ENCODE results near the gene PCBP3. TPM values are rescaled to one million over a fixed set of nuclear protein-coding genes. Genes with fewer than 3 reads are reported as not detected.
A peak's percentile ranks its signal among the peaks of the same experiment; 100 is the strongest.
"Not testable (repeated sequence)": the region's sequence is repeated elsewhere in the genome, so short reads cannot be mapped to it uniquely, and the experiment has no call there.

PCBP3 gene
- total RNA-seq, 2 experiments from 2014 or later = 12.2 to 13.2 TPM

DNA sequence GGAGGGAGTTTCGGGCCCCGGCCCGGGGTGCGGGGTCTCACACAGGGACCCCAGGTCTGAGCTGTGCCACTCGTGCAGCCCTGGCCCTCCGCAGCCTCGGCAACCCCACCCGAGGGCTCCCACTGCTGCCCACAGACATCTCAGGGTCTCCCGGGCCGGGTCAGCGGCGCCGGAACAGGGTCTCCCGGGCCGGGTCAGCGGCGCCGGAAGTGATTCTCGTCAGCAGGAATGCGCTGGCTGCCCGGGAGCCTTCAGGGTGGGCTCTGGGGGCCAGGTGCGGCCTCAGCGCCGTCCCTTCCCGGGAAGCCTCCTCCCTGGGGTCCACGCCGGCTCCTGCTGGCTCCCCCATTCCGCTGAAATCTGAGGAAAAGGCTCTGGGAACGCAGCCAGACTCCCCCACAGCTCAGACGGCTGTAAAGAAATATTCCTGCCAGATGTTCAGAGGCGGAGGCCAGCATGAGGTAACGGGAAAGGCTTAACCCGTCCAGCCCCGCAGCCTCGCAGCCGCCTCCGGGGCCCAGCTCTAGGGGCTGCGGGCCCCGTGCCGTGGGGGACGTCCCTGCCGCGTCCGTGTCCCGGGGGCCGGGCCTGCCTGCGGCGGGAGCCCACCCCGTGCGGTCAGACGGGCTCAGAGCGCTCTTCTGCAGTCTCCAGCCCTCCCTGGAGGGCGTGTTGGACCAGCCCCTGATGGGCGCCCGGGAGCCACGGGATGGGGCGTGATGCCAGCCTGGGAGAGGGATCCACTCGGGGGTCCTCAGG lies 329.4 kb downstream of the PCBP3 start:
- intact Hi-C loops (cut with DNase I, micrococcal nuclease) = loop anchor here (1.0 to 5.0 kb wide), 9 partner anchors 8 to 352 kb away; partner anchors contain the start of genes COL6A2 (in 2 of the 2), COL6A1 (in 1 of the 2), PCNT (in 1 of the 2) and YBEY (in 1 of the 2)
- peak; percentile 22 for ATAC-seq
- Mint-ChIP-seq H3K27me3 (peaks cover 18% of the 10 kb centered on the region), H3K27ac (no peak overlapping the region), H3K4me3 (peak overlapping the region; percentile 51), H3K4me1 (peaks cover 11% of the 10 kb centered on the region), H3K36me3 (ENCODE audit: low read depth) (no peaks in the 10 kb centered on the region), H3K9me3 (ENCODE audit: low read depth) (no peaks in the 10 kb centered on the region)
- peak; percentile 33 for DNase-seq
- ChIA-PET POLR2A (interaction anchor here (0.7 kb wide), 1 partner anchor 52 kb away, joined by 3 read pairs; no protein-coding TSS in a partner anchor), CTCF (interaction anchor here (0.6 to 1.2 kb wide), 4 partner anchors 9 to 499 kb away, joined by 3 to 4 read pairs (median 4); no protein-coding TSS in a partner anchor)

DNA sequence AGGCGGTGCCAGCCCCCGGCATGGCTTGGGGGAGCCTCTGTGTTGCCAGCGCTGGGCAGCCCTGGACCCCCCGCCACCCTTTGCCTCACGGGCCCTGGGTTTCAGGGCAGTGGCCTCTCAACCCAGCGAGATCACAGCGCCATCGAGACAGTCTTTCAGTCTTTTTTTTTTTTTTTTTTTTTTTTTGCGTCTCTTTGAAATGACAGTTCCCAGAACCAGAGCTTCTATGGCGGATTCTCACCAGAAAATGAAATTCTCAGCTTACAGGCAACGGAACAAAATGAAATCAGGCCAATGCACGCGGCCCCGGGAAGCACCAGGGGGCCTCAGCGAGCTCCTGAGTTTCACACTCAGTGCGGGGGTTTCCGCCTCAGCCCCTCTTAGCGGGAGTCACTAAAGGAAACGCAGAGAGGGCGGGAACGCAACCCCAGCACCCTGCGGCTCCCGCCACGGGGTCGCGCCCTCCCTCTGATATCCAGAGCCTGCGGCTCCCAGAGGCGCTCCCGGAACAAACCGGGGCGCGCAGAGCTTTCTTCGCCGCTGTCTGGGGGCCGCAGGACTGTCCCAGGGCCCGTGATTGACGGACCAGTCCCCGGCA lies 330.0 kb downstream of the PCBP3 start:
- intact Hi-C loops (cut with DNase I, micrococcal nuclease) = loop anchor here (1.0 to 5.0 kb wide), 9 partner anchors 8 to 351 kb away; partner anchors contain the start of genes COL6A2 (in 2 of the 2), COL6A1 (in 1 of the 2), PCNT (in 1 of the 2) and YBEY (in 1 of the 2)
- POLR2A ChIA-PET = interaction anchor here (0.7 kb wide), 1 partner anchor 52 kb away, joined by 3 read pairs; no protein-coding TSS in a partner anchor

DNA sequence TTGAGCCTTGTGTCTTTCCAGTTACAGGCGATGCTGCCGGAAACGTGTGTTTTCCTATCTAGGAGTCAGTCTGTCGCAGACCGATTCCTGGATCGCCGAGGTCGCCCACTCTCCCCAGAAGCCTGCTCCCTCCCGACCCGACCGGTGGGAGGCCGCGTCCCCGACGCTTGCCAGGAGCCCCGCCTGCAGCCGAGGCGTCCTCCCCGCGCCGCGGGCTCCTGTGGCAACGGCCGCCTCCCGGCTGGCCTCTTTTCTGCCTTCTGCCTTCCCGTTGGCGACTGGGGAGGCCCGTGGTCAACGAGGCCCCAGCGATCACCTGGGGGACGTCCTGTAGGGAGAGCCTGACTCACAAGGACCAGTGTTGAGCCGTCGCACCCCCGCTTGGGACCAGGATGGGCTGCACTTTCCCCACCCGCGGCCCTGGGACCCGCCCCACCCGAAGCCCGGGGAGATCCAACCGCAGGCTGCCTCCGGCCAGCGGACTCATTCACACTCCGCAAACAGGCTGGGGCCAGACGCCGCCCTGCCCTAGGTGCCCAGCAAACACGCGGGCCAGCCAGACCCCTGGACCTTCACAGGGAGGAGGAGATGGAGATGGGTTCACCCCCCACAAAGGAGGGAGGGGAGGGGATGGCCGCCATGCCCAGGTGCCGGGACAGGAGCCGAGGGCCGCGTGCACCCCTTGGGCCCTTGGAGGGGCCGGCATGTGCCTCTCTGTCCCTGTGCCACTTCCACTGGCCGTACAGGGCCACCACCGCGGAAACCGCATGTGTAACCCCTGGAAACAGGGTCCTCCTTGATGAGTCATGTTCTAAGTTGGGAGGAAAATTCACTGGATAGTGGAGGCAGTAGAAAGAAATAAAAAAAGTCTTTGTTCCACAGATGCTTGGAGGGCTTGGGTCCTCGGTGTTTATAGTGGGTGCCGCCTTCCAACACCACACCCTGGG lies 330.8 kb downstream of the PCBP3 start:
- CTCF ChIA-PET = interaction anchor here (0.6 to 1.0 kb wide), 2 partner anchors 201 kb away, joined by 3 read pairs; no protein-coding TSS in a partner anchor
- no peak overlapping the region for H3K27ac Mint-ChIP-seq
- H3K36me3 Mint-ChIP-seq (ENCODE audit: low read depth) = no peaks in the 10 kb centered on the region
- H3K9me3 Mint-ChIP-seq (ENCODE audit: low read depth) = no peaks in the 10 kb centered on the region
- peak overlapping the region; percentile 51 for H3K4me3 Mint-ChIP-seq
- peak; percentile 54 for DNase-seq
- peaks cover 18% of the 10 kb centered on the region for H3K27me3 Mint-ChIP-seq
- intact Hi-C loops (cut with DNase I, micrococcal nuclease) = loop anchor here in 1 of 2 experiments (5.0 kb wide), 2 partner anchors 123 to 168 kb away; partner anchors contain the start of gene COL6A2
- POLR2A ChIA-PET = no interaction called here
- peaks cover 16% of the 10 kb centered on the region for H3K4me1 Mint-ChIP-seq
- ATAC-seq = peak; percentile 27

More for the DNA sequence above, 330.0 kb downstream of the PCBP3 start:
- no peaks in the 10 kb centered on the region for H3K36me3 Mint-ChIP-seq (ENCODE audit: low read depth)
- H3K9me3 Mint-ChIP-seq (ENCODE audit: low read depth) = no peaks in the 10 kb centered on the region
- H3K27me3 Mint-ChIP-seq = peaks cover 18% of the 10 kb centered on the region
- DNase-seq (peak; percentile 89), ATAC-seq (peak; percentile 80)
- CTCF ChIA-PET = interaction anchor here (0.6 to 1.0 kb wide), 4 partner anchors 84 to 500 kb away, joined by 3 to 4 read pairs (median 3); no protein-coding TSS in a partner anchor
- peaks cover 15% of the 10 kb centered on the region for H3K4me1 Mint-ChIP-seq
- peak overlapping the region; percentile 60 for H3K27ac Mint-ChIP-seq
- peak overlapping the region; percentile 51 for H3K4me3 Mint-ChIP-seq

DNA sequence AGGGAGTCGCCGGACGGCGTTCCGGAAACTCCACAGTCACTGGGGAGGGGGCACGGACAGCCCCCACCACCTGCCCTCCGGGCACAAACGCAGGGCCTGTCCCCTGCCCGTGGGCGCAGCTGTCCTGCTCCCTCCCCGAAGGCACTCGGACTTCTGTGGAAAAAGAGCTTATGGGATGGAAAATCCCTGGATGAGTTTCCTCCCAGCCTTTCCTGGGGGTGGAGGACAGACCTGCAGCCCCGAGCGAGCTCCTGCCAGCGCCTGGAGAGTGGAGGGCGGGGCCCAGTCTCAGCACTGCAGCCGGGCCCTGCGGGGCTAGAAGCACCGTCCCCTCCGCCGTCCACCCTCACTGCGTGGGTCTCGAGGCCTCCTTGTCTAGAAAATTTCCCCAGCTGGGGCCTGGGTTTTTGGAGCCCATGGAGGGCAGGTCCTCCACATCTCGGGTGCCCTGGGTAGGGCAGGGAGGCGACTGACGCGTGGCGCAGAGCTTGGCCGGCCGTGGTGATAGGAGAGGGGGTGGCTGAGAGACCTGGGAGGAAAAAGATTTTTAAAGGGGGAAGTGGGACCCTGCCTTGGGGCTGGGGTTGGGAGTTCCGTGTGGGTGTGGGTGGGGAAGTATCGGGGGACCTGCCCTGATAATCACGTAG lies 331.6 kb downstream of the PCBP3 start:
- DNase-seq (no peak), ATAC-seq (no peak)
- intact Hi-C loops (cut with DNase I, micrococcal nuclease) = no loop called here
- ChIA-PET POLR2A (no interaction called here), CTCF (no interaction called here)
- Mint-ChIP-seq H3K4me3 (no peak overlapping the region), H3K27ac (no peak overlapping the region), H3K27me3 (peaks cover 18% of the 10 kb centered on the region), H3K36me3 (ENCODE audit: low read depth) (no peaks in the 10 kb centered on the region), H3K9me3 (ENCODE audit: low read depth) (no peaks in the 10 kb centered on the region), H3K4me1 (peaks cover 19% of the 10 kb centered on the region)

DNA sequence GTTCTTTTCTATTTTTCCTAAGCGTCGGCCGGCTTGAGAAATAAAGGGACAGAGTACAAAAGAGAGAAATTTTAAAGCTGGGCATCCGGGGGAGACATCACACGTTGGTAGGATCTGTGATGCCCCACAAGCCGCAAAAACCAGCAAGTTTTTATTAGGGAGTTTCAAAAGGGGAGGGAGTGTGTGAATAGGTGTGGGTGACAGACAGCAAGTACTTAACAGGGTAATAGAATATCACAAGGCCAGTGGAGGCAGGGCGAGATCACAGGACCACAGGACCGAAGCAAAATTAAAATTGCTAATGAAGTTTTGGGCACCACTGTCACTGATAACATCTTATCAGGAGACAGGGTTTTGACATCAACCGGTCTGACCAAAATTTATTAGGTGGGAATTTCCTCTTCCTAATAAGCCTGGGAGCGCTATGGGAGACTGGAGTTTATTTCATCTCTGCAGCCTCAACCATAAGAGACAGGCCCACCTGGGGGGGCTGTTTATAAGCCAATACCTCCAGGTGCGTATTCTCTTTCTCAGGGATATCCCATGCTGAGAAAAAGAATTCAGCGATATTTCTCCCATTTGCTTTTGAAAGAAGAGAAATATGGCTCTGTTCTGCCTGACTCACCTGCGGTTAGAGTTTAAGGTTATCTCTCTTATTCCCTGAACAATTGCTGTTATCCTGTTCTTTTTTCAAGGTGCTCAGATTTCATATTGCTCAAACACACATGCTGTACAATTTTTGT lies 332.3 kb downstream of the PCBP3 start:
- intact Hi-C loops (cut with DNase I, micrococcal nuclease); H3K4me3 Mint-ChIP-seq; DNase-seq; CTCF ChIA-PET; H3K27ac Mint-ChIP-seq; H3K36me3 Mint-ChIP-seq (ENCODE audit: low read depth); POLR2A ChIA-PET; ATAC-seq; H3K9me3 Mint-ChIP-seq (ENCODE audit: low read depth): not testable (repeated sequence)
- Mint-ChIP-seq H3K27me3 (peaks cover 18% of the 10 kb centered on the region), H3K4me1 (peaks cover 19% of the 10 kb centered on the region)

DNA sequence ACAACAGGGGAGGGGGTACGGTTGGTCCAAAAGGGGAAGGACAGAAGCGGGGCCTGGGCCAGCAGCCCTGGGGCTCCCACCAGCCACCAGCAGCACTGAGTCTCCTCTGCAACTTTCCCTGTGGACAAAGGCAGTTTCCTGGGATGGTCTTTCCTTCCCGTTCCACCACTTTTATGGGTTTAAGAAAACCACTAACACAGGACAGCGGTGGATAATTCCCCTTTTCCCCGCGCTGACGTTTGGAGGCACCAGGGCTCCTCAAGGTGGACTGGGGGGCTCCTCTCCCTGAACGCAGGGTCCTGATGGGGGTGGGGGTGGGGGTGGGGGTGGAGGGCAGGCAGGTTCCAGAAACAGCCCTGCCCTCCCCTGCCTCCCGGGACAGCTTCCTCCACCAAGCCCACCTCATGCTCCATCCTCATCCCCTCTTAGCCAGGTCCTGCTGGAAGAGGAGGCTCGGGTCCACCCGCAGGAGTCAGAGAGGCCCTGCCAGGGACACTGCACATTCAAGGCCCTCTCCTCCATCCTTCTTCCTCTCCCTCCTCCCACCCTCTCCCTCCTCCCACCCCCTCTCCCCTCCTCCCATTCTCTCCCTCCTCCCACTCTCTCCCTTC lies 333.3 kb downstream of the PCBP3 start:
- POLR2A ChIA-PET = no interaction called here
- no peak overlapping the region for H3K4me3 Mint-ChIP-seq
- no peaks in the 10 kb centered on the region for H3K36me3 Mint-ChIP-seq (ENCODE audit: low read depth)
- H3K27me3 Mint-ChIP-seq = peaks cover 16% of the 10 kb centered on the region
- H3K9me3 Mint-ChIP-seq (ENCODE audit: low read depth) = no peaks in the 10 kb centered on the region
- intact Hi-C loops (cut with DNase I, micrococcal nuclease) = no loop called here
- DNase-seq (no peak), ATAC-seq (no peak)
- CTCF ChIA-PET = no interaction called here
- peaks cover 19% of the 10 kb centered on the region for H3K4me1 Mint-ChIP-seq
- H3K27ac Mint-ChIP-seq = no peak overlapping the region

DNA sequence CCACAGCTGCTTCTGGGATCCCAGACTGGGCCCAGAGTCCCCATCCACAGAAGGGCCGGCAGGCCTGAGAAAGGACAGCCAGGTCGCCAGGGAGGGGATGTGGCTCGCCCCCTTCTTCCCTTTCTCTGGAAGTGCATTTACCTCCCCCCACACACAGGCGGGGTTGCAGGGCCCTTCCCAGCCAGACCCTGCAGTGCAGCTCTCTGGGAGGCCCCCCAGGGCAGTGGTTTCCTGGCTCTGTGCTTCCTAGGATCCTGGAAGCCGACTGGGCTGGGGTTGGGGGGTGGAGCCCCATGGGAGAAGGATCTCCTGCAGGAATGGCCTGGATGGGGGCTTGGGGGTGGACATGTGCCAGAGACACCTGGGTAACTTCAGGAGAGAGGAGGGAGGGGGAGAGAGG lies 333.9 kb downstream of the PCBP3 start:
- peaks cover 16% of the 10 kb centered on the region for H3K27me3 Mint-ChIP-seq
- POLR2A ChIA-PET = no interaction called here
- DNase-seq (no peak), ATAC-seq (no peak)
- no peaks in the 10 kb centered on the region for H3K36me3 Mint-ChIP-seq (ENCODE audit: low read depth)
- CTCF ChIA-PET = no interaction called here
- H3K9me3 Mint-ChIP-seq (ENCODE audit: low read depth) = no peaks in the 10 kb centered on the region
- no peak overlapping the region for H3K4me3 Mint-ChIP-seq
- no peak overlapping the region for H3K27ac Mint-ChIP-seq
- intact Hi-C loops (cut with DNase I, micrococcal nuclease) = no loop called here
- peaks cover 19% of the 10 kb centered on the region for H3K4me1 Mint-ChIP-seq

DNA sequence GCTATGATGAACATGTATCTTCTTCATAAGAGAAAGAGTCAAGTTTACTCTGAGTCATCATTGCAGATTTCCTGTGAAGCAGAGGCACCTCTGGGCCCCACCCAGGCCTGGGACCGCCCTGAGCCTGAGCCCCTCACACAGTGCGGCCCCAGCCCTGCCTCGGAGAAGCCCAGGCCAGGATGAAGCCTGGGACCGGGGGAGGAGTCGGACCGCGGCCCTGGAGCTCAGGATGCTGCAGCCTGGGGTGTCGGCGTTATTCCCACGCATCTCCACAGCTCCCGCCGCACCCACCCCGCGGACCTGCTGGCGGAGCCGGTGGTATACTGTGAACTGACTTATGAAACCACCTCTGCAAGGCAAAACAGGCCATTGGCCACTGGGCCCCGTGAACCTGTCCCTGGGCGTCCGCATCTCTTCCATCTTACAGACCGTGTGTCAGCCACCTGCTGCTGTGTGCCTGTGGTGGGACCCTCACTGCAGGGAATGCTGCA lies 335.7 kb downstream of the PCBP3 start:
- peaks cover 16% of the 10 kb centered on the region for H3K4me1 Mint-ChIP-seq
- no peaks in the 10 kb centered on the region for H3K36me3 Mint-ChIP-seq (ENCODE audit: low read depth)
- intact Hi-C loops (cut with DNase I, micrococcal nuclease) = no loop called here
- H3K27me3 Mint-ChIP-seq = peaks cover 18% of the 10 kb centered on the region
- no peak overlapping the region for H3K27ac Mint-ChIP-seq
- ATAC-seq (peak; percentile 52), DNase-seq (peak; percentile 32)
- no peaks in the 10 kb centered on the region for H3K9me3 Mint-ChIP-seq (ENCODE audit: low read depth)
- CTCF ChIA-PET = interaction anchor here (1.0 kb wide), 1 partner anchor 164 kb away, joined by 4 read pairs; no protein-coding TSS in a partner anchor
- POLR2A ChIA-PET = interaction anchor here (1.0 kb wide), 1 partner anchor 174 kb away, joined by 3 read pairs; no protein-coding TSS in a partner anchor
- H3K4me3 Mint-ChIP-seq = no peak overlapping the region

DNA sequence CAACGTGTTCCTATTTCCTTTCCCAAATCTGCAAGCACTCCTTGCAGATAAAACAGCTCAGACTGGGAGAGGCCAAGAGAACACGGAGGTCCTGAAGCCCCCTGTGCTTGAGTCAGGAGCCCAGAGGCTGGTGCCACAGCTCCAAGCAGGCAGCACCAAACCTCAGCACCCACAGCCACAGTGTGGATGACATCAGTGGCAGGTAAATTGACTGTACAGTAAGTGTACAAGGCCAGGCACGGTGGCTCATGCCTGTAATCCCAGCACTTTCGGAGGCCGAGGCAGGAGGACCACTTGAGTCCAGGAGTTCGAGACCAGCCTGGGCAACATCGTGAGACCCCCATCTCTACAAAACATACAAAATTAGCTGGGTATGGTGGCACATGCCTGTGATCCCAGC lies 336.1 kb downstream of the PCBP3 start:
- ChIA-PET POLR2A (no interaction called here), CTCF (interaction anchor here (1.0 kb wide), 1 partner anchor 164 kb away, joined by 4 read pairs; no protein-coding TSS in a partner anchor)
- H3K27ac Mint-ChIP-seq = no peak overlapping the region
- H3K27me3 Mint-ChIP-seq = peaks cover 15% of the 10 kb centered on the region
- peak; percentile 49 for DNase-seq
- intact Hi-C loops (cut with DNase I, micrococcal nuclease) = loop anchor here in 1 of 2 experiments (2.0 kb wide), 2 partner anchors 389 to 479 kb away; partner anchors contain the start of gene DIP2A
- no peaks in the 10 kb centered on the region for H3K9me3 Mint-ChIP-seq (ENCODE audit: low read depth)
- no peaks in the 10 kb centered on the region for H3K36me3 Mint-ChIP-seq (ENCODE audit: low read depth)
- no peak overlapping the region for H3K4me3 Mint-ChIP-seq
- H3K4me1 Mint-ChIP-seq = peaks cover 13% of the 10 kb centered on the region
- no peak for ATAC-seq
